ENCODE data around the gene FXYD3. TPM values are rescaled to one million over a fixed set of nuclear protein-coding genes. Genes with fewer than 3 reads are reported as not detected.

FXYD3 gene
- total RNA-seq, 2 experiments from 2014 or later = not detected

GRCh38 chr19:35162471-35163326 lies 47.1 kb downstream of the FXYD3 start:
- peaks cover 97% of the 10 kb centered on the region for H3K36me3 Mint-ChIP-seq
- no peak overlapping the region for H3K4me3 Mint-ChIP-seq
- H3K27ac Mint-ChIP-seq = peak overlapping the region; percentile 67
- no peak for DNase-seq
- ChIA-PET CTCF (interaction anchor here (2.0 to 2.4 kb wide), 3 partner anchors 9 to 96 kb away, joined by 4 to 8 read pairs (median 6); partner anchors contain the start of gene FXYD5), POLR2A (interaction anchor here (1.1 to 5.2 kb wide), 2 partner anchors 9 to 72 kb away, joined by 3 to 15 read pairs; no protein-coding TSS in a partner anchor)
- H3K27me3 Mint-ChIP-seq = no peaks in the 10 kb centered on the region
- H3K9me3 Mint-ChIP-seq = peaks cover 44% of the 10 kb centered on the region
- H3K4me1 Mint-ChIP-seq (ENCODE audit: low read depth) = peaks cover 61% of the 10 kb centered on the region
- intact Hi-C loops (cut with micrococcal nuclease) = no loop called here

- H3K27me3 Mint-ChIP-seq = no peaks in the 10 kb centered on the region
- CTCF ChIA-PET = interaction anchor here (2.0 kb wide), 1 partner anchor 23 kb away, joined by 4 read pairs; no protein-coding TSS in a partner anchor
- POLR2A ChIA-PET = interaction anchor here (5.2 kb wide), 1 partner anchor 7 kb away, joined by 15 read pairs; no protein-coding TSS in a partner anchor
- no peak overlapping the region for H3K4me3 Mint-ChIP-seq
- H3K9me3 Mint-ChIP-seq = peaks cover 44% of the 10 kb centered on the region
- no peak for DNase-seq
- H3K36me3 Mint-ChIP-seq = peaks cover 92% of the 10 kb centered on the region
- no peak overlapping the region for H3K27ac Mint-ChIP-seq
- intact Hi-C loops (cut with micrococcal nuclease) = no loop called here
- H3K4me1 Mint-ChIP-seq (ENCODE audit: low read depth) = peaks cover 56% of the 10 kb centered on the region
These were observed 48.8 kb downstream of the FXYD3 start for GRCh38 chr19:35164418-35164817.

GRCh38 chr19:35165200-35166058 lies 49.8 kb downstream of the FXYD3 start:
- H3K27me3 Mint-ChIP-seq = no peaks in the 10 kb centered on the region
- intact Hi-C loops (cut with micrococcal nuclease) = no loop called here
- POLR2A ChIA-PET = no interaction called here
- H3K4me1 Mint-ChIP-seq (ENCODE audit: low read depth) = peaks cover 57% of the 10 kb centered on the region
- H3K36me3 Mint-ChIP-seq = peaks cover 89% of the 10 kb centered on the region
- H3K4me3 Mint-ChIP-seq = no peak overlapping the region
- peaks cover 44% of the 10 kb centered on the region for H3K9me3 Mint-ChIP-seq
- DNase-seq = no peak
- no peak overlapping the region for H3K27ac Mint-ChIP-seq
- CTCF ChIA-PET = no interaction called here

- POLR2A ChIA-PET = no interaction called here
These were observed 50.8 kb downstream of the FXYD3 start for GRCh38 chr19:35166100-35167063.

GRCh38 chr19:35167251-35168119 lies 51.9 kb downstream of the FXYD3 start:
- H3K27ac Mint-ChIP-seq = peak overlapping the region; percentile 75
- peaks cover 80% of the 10 kb centered on the region for H3K36me3 Mint-ChIP-seq
- no peak for DNase-seq
- no peak overlapping the region for H3K4me3 Mint-ChIP-seq
- H3K4me1 Mint-ChIP-seq (ENCODE audit: low read depth) = peaks cover 48% of the 10 kb centered on the region
- ChIA-PET POLR2A (interaction anchor here (0.7 kb wide), 1 partner anchor 12 kb away, joined by 3 read pairs; no protein-coding TSS in a partner anchor), CTCF (interaction anchor here (0.9 to 1.3 kb wide), 4 partner anchors 25 to 195 kb away, joined by 3 to 6 read pairs (median 3); no protein-coding TSS in a partner anchor)
- H3K9me3 Mint-ChIP-seq = peaks cover 33% of the 10 kb centered on the region
- intact Hi-C loops (cut with micrococcal nuclease) = no loop called here
- H3K27me3 Mint-ChIP-seq = no peaks in the 10 kb centered on the region

More at GRCh38 chr19:35166100-35167063, 50.8 kb downstream of the FXYD3 start:
- peaks cover 83% of the 10 kb centered on the region for H3K36me3 Mint-ChIP-seq
- peaks cover 52% of the 10 kb centered on the region for H3K4me1 Mint-ChIP-seq (ENCODE audit: low read depth)
- intact Hi-C loops (cut with micrococcal nuclease) = no loop called here
- peaks cover 42% of the 10 kb centered on the region for H3K9me3 Mint-ChIP-seq
- H3K4me3 Mint-ChIP-seq = no peak overlapping the region
- no peaks in the 10 kb centered on the region for H3K27me3 Mint-ChIP-seq
- CTCF ChIA-PET = interaction anchor here (0.9 to 1.3 kb wide), 2 partner anchors 24 to 194 kb away, joined by 3 to 6 read pairs; no protein-coding TSS in a partner anchor
- no peak for DNase-seq
- H3K27ac Mint-ChIP-seq = peak overlapping the region; percentile 75

- intact Hi-C loops (cut with micrococcal nuclease) = no loop called here
- peak overlapping the region; percentile 84 for H3K27ac Mint-ChIP-seq
- H3K4me1 Mint-ChIP-seq (ENCODE audit: low read depth) = peaks cover 50% of the 10 kb centered on the region
- H3K4me3 Mint-ChIP-seq = no peak overlapping the region
- H3K27me3 Mint-ChIP-seq = no peaks in the 10 kb centered on the region
- POLR2A ChIA-PET = interaction anchor here (0.7 kb wide), 2 partner anchors 11 to 114 kb away, joined by 3 to 5 read pairs; no protein-coding TSS in a partner anchor
- DNase-seq = no peak
- CTCF ChIA-PET = interaction anchor here (1.0 to 1.1 kb wide), 2 partner anchors 27 to 31 kb away, joined by 3 read pairs; no protein-coding TSS in a partner anchor
- H3K36me3 Mint-ChIP-seq = peaks cover 78% of the 10 kb centered on the region
- peaks cover 30% of the 10 kb centered on the region for H3K9me3 Mint-ChIP-seq
These were observed 52.6 kb downstream of the FXYD3 start for GRCh38 chr19:35168196-35168595.

- Mint-ChIP-seq H3K4me1 (ENCODE audit: low read depth) (peaks cover 50% of the 10 kb centered on the region), H3K27me3 (no peaks in the 10 kb centered on the region), H3K9me3 (peaks cover 22% of the 10 kb centered on the region), H3K36me3 (peaks cover 66% of the 10 kb centered on the region), H3K27ac (peak overlapping the region; percentile 84), H3K4me3 (no peak overlapping the region)
- DNase-seq = peak; percentile 33
- ChIA-PET POLR2A (interaction anchor here (4.6 kb wide), 1 partner anchor 8 kb away, joined by 15 read pairs; no protein-coding TSS in a partner anchor), CTCF (no interaction called here)
- intact Hi-C loops (cut with micrococcal nuclease) = no loop called here
These were observed 53.8 kb downstream of the FXYD3 start for GRCh38 chr19:35169221-35169995.

- Mint-ChIP-seq H3K4me1 (ENCODE audit: low read depth) (peaks cover 48% of the 10 kb centered on the region), H3K4me3 (no peak overlapping the region), H3K27me3 (no peaks in the 10 kb centered on the region), H3K27ac (peak overlapping the region; percentile 84), H3K36me3 (peaks cover 55% of the 10 kb centered on the region), H3K9me3 (peaks cover 13% of the 10 kb centered on the region)
- POLR2A ChIA-PET = interaction anchor here (0.9 to 4.6 kb wide), 2 partner anchors 9 to 36 kb away, joined by 3 to 15 read pairs; no protein-coding TSS in a partner anchor
- CTCF ChIA-PET = no interaction called here
- DNase-seq = no peak
- intact Hi-C loops (cut with micrococcal nuclease) = no loop called here
These were observed 54.9 kb downstream of the FXYD3 start for GRCh38 chr19:35170359-35171061.

- intact Hi-C loops (cut with micrococcal nuclease) = no loop called here
- H3K27ac Mint-ChIP-seq = peak overlapping the region; percentile 83
- peaks cover under 1% of the 10 kb centered on the region for H3K9me3 Mint-ChIP-seq
- CTCF ChIA-PET = interaction anchor here (1.2 to 1.9 kb wide), 3 partner anchors 18 to 127 kb away, joined by 4 to 6 read pairs (median 5); partner anchors contain the start of gene FXYD5
- DNase-seq = no peak
- no peak overlapping the region for H3K4me3 Mint-ChIP-seq
- no peaks in the 10 kb centered on the region for H3K27me3 Mint-ChIP-seq
- peaks cover 39% of the 10 kb centered on the region for H3K4me1 Mint-ChIP-seq (ENCODE audit: low read depth)
- peaks cover 43% of the 10 kb centered on the region for H3K36me3 Mint-ChIP-seq
- POLR2A ChIA-PET = interaction anchor here (4.6 kb wide), 1 partner anchor 10 kb away, joined by 15 read pairs; no protein-coding TSS in a partner anchor
These were observed 56.1 kb downstream of the FXYD3 start for GRCh38 chr19:35171730-35172129.

Data from activated CD4-positive, alpha-beta memory T cell treated with anti-CD3 and anti-CD28 coated beads for 36 hours (primary cell).